OCI-LY7 (cell line): ENCODE measurements around the gene LRP1B.

Experiments
- CTCF ChIP-seq: fragments of 200-600 bp; sonication (generic); conservative IDR thresholded peaks from 2 replicates; pipeline ENCODE4 v1.5.1; 2014; ENCODE audit warnings: mild to moderate bottlenecking, antibody characterized with exemption, low read length, moderate library complexity, mixed read lengths
- EZH2phosphoT487 ChIP-seq: fragments of 200-600 bp; sonication (generic); IDR thresholded peaks from 2 replicates; pipeline ENCODE4 v1.6.1; 2018; ENCODE audit warnings: low read depth, borderline replicate concordance, mild to moderate bottlenecking, mixed run types, antibody characterized with exemption, low read length, moderate library complexity, mixed read lengths

GRCh38 chr2:140363131-140363530 lies 1767.7 kb downstream of the LRP1B start:
- TF ChIP-seq CTCF (no peak), EZH2phosphoT487 (no peak)
